Stomach (tissue), 9 donors: Measurements from ENCODE around the gene OR9Q1. TPM values are rescaled to one million over a fixed set of nuclear protein-coding genes. Genes with fewer than 3 reads are reported as not detected.

Source experiments
- DNase-seq, 2 donors: peaks; one replicate each; pipeline versions ENCODE4 v3.0.0 to v3.0.0-alpha.2; 2013 to 2019
- H3K27ac ChIP-seq, 5 donors: fragments of 200-600 bp in 4 of 5; sonication (generic) in 4 of 5; one replicate each; pipeline ENCODE4 v1.5.1; 2013 to 2019; ENCODE audit warnings: mild to moderate bottlenecking in 1 of 5, moderate library complexity in 1 of 5
- H3K27me3 ChIP-seq, 3 donors: fragments of 200-600 bp; sonication (generic); one replicate each; pipeline ENCODE4 v1.5.1; 2017 to 2019; ENCODE audit warnings: mixed run types in 1 of 3
- H3K36me3 ChIP-seq, 4 donors: fragments of 200-600 bp; sonication (generic); 1 replicate in 3 of 4; 2 replicates in 1 of 4; pipeline ENCODE4 v1.5.1; 2016 to 2019
- H3K4me1 ChIP-seq, 4 donors: fragments of 200-600 bp; sonication (generic); one replicate each; pipeline ENCODE4 v1.5.1; 2016 to 2019
- H3K4me3 ChIP-seq, 4 donors: fragments of 200-600 bp; sonication (generic) in 3 of 4; one replicate each; pipeline ENCODE4 v1.5.1; 2016 to 2019; ENCODE audit warnings: mild to moderate bottlenecking in 1 of 4
- H3K9me3 ChIP-seq, 4 donors: fragments of 200-600 bp; sonication (generic); one replicate each; pipeline ENCODE4 v1.5.1; 2016 to 2019
- EP300 ChIP-seq: sonication (generic); formaldehyde crosslinking; IDR thresholded peaks from one replicate; pipeline ENCODE4 v1.6.1; 2017; ENCODE audit warnings: antibody characterized with exemption
- POLR2A ChIP-seq, 4 donors: fragments of 450-650 bp; IDR thresholded peaks; one replicate each; pipeline ENCODE4 v1.6.1; 2016; ENCODE audit warnings: antibody characterized with exemption in 4 of 4, control low read depth in 2 of 4, mild to moderate bottlenecking in 1 of 4, moderate library complexity in 1 of 4
- POLR2AphosphoS5 ChIP-seq, 3 donors: sonication (generic); formaldehyde crosslinking; IDR thresholded peaks; one replicate each; pipeline ENCODE4 v1.6.1; 2016; ENCODE audit warnings: antibody characterized with exemption in 3 of 3
- WGBS, 5 donors: extraction: QIAGEN DNeasy Blood & Tissue Kit in 3 of 5; methylation state at CpG; one replicate each; pipeline versions ENCODE4 v1.1.5 to v1.1.7; 2013 to 2018; 5-methylcytosine and 5-hydroxymethylcytosine counted together
- intact Hi-C: fragments of 100-400 bp; cut with DNase I; formaldehyde crosslinking; loops from one replicate; pipeline ENCODE4 v1.15.1; 2023; ENCODE audit warnings: low total_unique reads
- polyA plus RNA-seq, 3 donors: library from polyadenylated mRNA; stranded (reverse); fragments of 200-250 nt; gene quantifications; one replicate each; pipeline ENCODE4 v1.2.3, GENCODE V29; 2013
- total RNA-seq, 5 donors: library from RNA; depleted of rRNA; stranded (reverse); fragments of >200 nt; gene quantifications; one replicate each; pipeline versions ENCODE4 v1.1.0 to v1.2.3, GENCODE V29; 2014 to 2016
- TF ChIP-seq, protein P1 (sequence below), 7 experiments: fragments of 450-650 bp in 4 of 7; fragments of 200-600 bp in 3 of 7; sonication (generic) in 3 of 7; IDR thresholded peaks; one replicate each; pipeline ENCODE4 v1.5.1; 2016 to 2019; ENCODE audit warnings: antibody characterized with exemption in 7 of 7, control low read depth in 2 of 7, mild to moderate bottlenecking in 1 of 7
- donor health status: healthy with polysubstance abuse.
- donor health status: Bipolar disorder and iron deficiency.
- donor health status: healthy.

Gene OR9Q1
- total and polyA plus RNA-seq, 8 donors = not detected

DNA sequence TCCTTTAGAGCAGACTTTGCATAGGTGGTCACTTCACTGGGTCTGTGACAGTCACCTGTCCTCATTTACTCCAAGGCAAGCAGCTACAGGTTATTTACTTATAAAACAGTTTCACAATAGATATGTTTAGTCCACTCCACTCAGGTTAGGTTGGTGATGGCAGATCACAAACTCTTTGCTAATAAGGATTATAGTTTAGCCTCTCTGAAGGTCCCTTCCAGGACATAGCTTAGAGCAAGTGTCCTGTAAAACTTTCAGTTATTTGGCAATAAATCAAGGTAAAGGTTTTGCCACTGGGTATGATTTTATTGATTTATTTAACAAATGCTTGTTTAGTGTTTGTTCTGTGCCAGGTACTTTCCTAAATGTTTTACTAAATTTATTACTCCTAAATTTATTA, 15.9 kb downstream of the OR9Q1 start:
- DNase-seq = no peak
- H3K4me3 ChIP-seq = no peak overlapping the region
- H3K36me3 ChIP-seq = no peaks in the 10 kb centered on the region
- no peaks in the 10 kb centered on the region for H3K27me3 ChIP-seq
- no peak overlapping the region for H3K27ac ChIP-seq
- no peaks in the 10 kb centered on the region for H3K4me1 ChIP-seq
- peaks cover 0 to 6% (median 3%) of the 10 kb centered on the region in 4 donors for H3K9me3 ChIP-seq
- TF ChIP-seq, protein P1, sequence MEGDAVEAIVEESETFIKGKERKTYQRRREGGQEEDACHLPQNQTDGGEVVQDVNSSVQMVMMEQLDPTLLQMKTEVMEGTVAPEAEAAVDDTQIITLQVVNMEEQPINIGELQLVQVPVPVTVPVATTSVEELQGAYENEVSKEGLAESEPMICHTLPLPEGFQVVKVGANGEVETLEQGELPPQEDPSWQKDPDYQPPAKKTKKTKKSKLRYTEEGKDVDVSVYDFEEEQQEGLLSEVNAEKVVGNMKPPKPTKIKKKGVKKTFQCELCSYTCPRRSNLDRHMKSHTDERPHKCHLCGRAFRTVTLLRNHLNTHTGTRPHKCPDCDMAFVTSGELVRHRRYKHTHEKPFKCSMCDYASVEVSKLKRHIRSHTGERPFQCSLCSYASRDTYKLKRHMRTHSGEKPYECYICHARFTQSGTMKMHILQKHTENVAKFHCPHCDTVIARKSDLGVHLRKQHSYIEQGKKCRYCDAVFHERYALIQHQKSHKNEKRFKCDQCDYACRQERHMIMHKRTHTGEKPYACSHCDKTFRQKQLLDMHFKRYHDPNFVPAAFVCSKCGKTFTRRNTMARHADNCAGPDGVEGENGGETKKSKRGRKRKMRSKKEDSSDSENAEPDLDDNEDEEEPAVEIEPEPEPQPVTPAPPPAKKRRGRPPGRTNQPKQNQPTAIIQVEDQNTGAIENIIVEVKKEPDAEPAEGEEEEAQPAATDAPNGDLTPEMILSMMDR (IDR thresholded peaks at IDR 0.05) = no peak
- no peak for TF ChIP-seq POLR2A (IDR thresholded peaks at IDR 0.05)
- no peak for TF ChIP-seq POLR2AphosphoS5 (IDR thresholded peaks at IDR 0.05)
- TF ChIP-seq EP300 = no peak
- intact Hi-C loops = no loop called here

DNA sequence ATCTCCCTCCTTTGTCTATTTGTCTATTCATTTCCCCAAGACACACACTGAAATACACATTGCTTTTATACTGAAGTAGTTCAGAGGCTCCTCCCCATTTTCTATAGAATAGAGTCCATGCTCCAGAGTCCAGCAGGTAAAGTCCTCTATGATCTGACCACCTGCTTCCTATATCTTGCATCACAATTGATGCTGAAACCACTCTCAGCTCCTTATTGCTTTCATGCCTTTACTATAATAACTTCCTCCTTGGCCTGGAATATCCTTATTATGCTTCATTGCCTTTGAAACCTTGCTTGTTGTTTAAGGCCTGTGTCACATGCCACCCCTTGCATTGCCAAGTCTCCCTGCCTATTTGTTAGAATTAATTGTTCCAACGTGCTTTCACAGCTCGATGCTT, 19.7 kb downstream of the OR9Q1 start:
- Histone ChIP-seq H3K9me3 (no peaks in the 10 kb centered on the region), H3K4me1 (no peaks in the 10 kb centered on the region), H3K27me3 (no peaks in the 10 kb centered on the region), H3K36me3 (no peaks in the 10 kb centered on the region), H3K4me3 (no peak overlapping the region), H3K27ac (no peak overlapping the region)
- no peak for DNase-seq
- 73 to 87% (median 84%) methylated on average over 2 of the region's 2 CpGs for WGBS, 5 donors
- no peak for TF ChIP-seq POLR2AphosphoS5 (IDR thresholded peaks at IDR 0.05)
- TF ChIP-seq, protein P1 (IDR thresholded peaks at IDR 0.05) = no peak
- TF ChIP-seq EP300 = no peak
- TF ChIP-seq POLR2A (IDR thresholded peaks at IDR 0.05) = no peak
- intact Hi-C loops = no loop called here

DNA sequence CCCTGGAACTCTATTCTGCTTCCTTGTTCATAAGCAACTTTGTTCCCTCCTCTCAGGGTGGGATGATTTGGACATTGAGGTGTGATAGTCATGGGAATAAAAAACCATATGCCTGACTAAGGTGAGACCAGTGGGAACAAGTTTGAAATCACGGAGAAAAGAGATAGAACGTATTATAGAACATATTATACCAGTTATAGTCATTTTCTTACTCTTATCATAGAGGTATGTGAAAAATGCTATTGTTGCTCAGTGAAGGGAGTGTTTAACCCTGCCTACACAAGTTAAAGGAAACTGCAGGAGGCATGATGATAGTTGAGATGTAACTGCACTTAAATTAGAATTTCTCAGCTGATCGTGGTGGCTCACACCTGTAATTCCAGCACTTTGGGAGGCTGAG, 22.6 kb downstream of the OR9Q1 start:
- WGBS, 5 donors = 48 to 64% (median 59%) methylated on average over 3 of the region's 3 CpGs
- no peak for DNase-seq
- no peaks in the 10 kb centered on the region for H3K9me3 ChIP-seq
- H3K4me3 ChIP-seq = no peak overlapping the region
- TF ChIP-seq EP300 = no peak
- no peak for TF ChIP-seq POLR2A (IDR thresholded peaks at IDR 0.05)
- no peak for TF ChIP-seq POLR2AphosphoS5 (IDR thresholded peaks at IDR 0.05)
- TF ChIP-seq, protein P1 (IDR thresholded peaks at IDR 0.05) = no peak
- no peak overlapping the region for H3K27ac ChIP-seq
- intact Hi-C loops = no loop called here
- H3K4me1 ChIP-seq = no peaks in the 10 kb centered on the region
- H3K36me3 ChIP-seq = no peaks in the 10 kb centered on the region
- H3K27me3 ChIP-seq = no peaks in the 10 kb centered on the region

DNA sequence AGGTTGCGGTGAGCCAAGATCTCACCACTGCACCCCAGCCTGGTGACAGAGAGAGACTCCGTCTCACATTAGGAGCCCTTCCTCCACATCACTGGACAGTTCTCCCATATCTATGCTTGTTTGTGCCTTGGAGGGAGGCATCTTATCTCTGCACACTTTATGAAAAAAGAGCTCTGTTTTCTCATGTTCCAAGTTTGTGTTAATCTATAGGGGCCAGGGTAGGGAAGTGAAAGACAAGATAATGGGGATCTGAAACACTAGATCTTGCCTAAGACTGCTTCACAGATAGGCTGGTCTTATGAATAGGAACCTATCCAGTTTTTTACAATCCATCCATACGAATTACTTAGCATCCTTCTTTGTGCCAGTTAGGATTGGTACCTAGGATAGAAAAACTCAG, 24.1 kb downstream of the OR9Q1 start:
- DNase-seq = no peak
- WGBS, 5 donors = 87 to 95% (median 90%) methylated on average over 3 of the region's 3 CpGs
- Histone ChIP-seq H3K9me3 (no peaks in the 10 kb centered on the region), H3K36me3 (no peaks in the 10 kb centered on the region), H3K27ac (no peak overlapping the region), H3K27me3 (no peaks in the 10 kb centered on the region), H3K4me1 (no peaks in the 10 kb centered on the region), H3K4me3 (no peak overlapping the region)
- intact Hi-C loops = no loop called here
- TF ChIP-seq EP300 = no peak
- TF ChIP-seq POLR2AphosphoS5 (IDR thresholded peaks at IDR 0.05) = no peak
- no peak for TF ChIP-seq POLR2A (IDR thresholded peaks at IDR 0.05)
- TF ChIP-seq, protein P1 (IDR thresholded peaks at IDR 0.05) = no peak
